NT2/D1 (cell line): ENCODE measurements around the gene DPT.

Experiments
- DNase-seq: peaks from one replicate; pipeline ENCODE4 v3.0.0-alpha.2; 2011; ENCODE audit warnings: low read depth, low spot score
- H3K27me3 ChIP-seq: 2 replicates; pipeline ENCODE4 v1.6.0; 2011; ENCODE audit warnings: mild to moderate bottlenecking; ENCODE audit not compliant: insufficient read length, insufficient read depth
- H3K36me3 ChIP-seq: 2 replicates; pipeline ENCODE4 v1.6.1; 2011; ENCODE audit warnings: mild to moderate bottlenecking, low read length, mixed read lengths; ENCODE audit not compliant: insufficient read depth, insufficient read length
- H3K4me1 ChIP-seq: 2 replicates; pipeline ENCODE4 v1.5.1; 2011; ENCODE audit not compliant: insufficient read depth, insufficient read length
- H3K4me3 ChIP-seq: 2 replicates; pipeline ENCODE4 v1.5.1; 2011; ENCODE audit warnings: low read depth; ENCODE audit not compliant: insufficient read length
- H3K9ac ChIP-seq: 2 replicates; pipeline ENCODE4 v1.6.0; 2011; ENCODE audit warnings: low read depth; ENCODE audit not compliant: insufficient read length
- H3K9me3 ChIP-seq: 2 replicates; pipeline ENCODE4 v1.5.1; 2011; ENCODE audit warnings: mild to moderate bottlenecking, low read length; ENCODE audit not compliant: insufficient read depth
- SUZ12 ChIP-seq: IDR thresholded peaks from 2 replicates; pipeline ENCODE4 v1.6.1; 2011; ENCODE audit not compliant: insufficient read length, insufficient read depth; ENCODE audit errors: extremely low read depth
- YY1 ChIP-seq: IDR thresholded peaks from 2 replicates; pipeline ENCODE4 v1.6.1; 2011; ENCODE audit not compliant: insufficient read length, insufficient read depth
- ZNF274 ChIP-seq: IDR thresholded peaks from 2 replicates; pipeline ENCODE4 v1.6.1; 2011; ENCODE audit warnings: mild to moderate bottlenecking, low read depth, low read length

The DPT gene

DNA sequence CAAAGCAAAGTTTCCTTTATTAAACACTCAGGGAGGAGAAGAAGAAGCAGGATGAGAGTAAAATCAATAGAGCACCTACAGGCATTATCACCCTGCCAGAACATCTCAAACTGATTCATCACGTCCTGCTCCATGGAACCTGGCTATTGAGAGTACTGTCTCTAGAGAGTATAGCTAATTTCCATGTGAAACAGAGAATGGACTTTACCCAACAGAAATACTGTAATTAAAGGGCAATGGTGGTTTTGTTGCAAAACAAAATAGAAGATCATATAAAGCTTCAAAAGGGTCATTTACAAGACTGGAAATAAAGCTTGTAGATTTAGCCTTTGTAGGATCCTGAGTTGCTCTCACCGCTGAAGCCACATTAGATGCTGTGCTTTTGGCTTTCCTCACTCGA is 83.3 kb downstream of the DPT start:
- Histone ChIP-seq H3K4me1 (no peaks in the 10 kb centered on the region), H3K9me3 (no peaks in the 10 kb centered on the region), H3K36me3 (no peaks in the 10 kb centered on the region), H3K27me3 (no peaks in the 10 kb centered on the region), H3K4me3 (no peak overlapping the region), H3K9ac (no peak overlapping the region)
- no peak for TF ChIP-seq SUZ12
- no peak for TF ChIP-seq YY1
- no peak for TF ChIP-seq ZNF274
- no peak for DNase-seq
